A549 (cell line): ENCODE results near the gene SSX2IP. TPM values are rescaled to one million over a fixed set of nuclear protein-coding genes. Genes with fewer than 3 reads are reported as not detected.

ENCODE experiments used
- ATAC-seq, 2 experiments: fragments of 200-7000 bp in 1 of 2; fragments of >200 bp in 1 of 2; cut with Nextera tagmentation in 1 of 2; cut with Tn5 transposase in 1 of 2; 3 replicates each; pipeline versions ENCODE4 v1.8.0 to v1.9.1; 2018 to 2020; ENCODE audit warnings: mild to moderate bottlenecking in 1 of 2, moderate library complexity in 1 of 2
- CTCF ChIA-PET: fragments of 300-600 bp; sonication (Branson Sonifier 250); formaldehyde crosslinking; extraction: SDS; loops from one replicate; lab custom pipeline; 2021; ENCODE audit warnings: antibody characterized with exemption, inconsistent platforms; lab: Yijun Ruan, JAX
- POLR2A ChIA-PET: fragments of 350-600 bp; formaldehyde crosslinking; extraction: SDS; loops from one replicate; lab custom pipeline; 2021; ENCODE audit warnings: antibody characterized with exemption, inconsistent platforms; lab: Yijun Ruan, JAX
- DNase-seq, 2 experiments: peaks; one replicate each; pipeline versions ENCODE4 v3.0.0 to v3.0.0-alpha.2; 2011 to 2016; ENCODE audit warnings: low read depth in 1 of 2, low spot score in 1 of 2
- FAIRE-seq: peaks from 2 replicates; lab custom pipeline; 2011; peaks lifted over from hg19 to GRCh38; lab: Jason Lieb, UNC
- H3K27ac ChIP-seq, 2 experiments: fragments of >200 bp; sonication (Bioruptor Twin); formaldehyde crosslinking; 3 replicates each; pipeline ENCODE4 v1.5.1; 2016 to 2017
- H3K4me1 ChIP-seq: fragments of >200 bp; sonication (Bioruptor Twin); formaldehyde crosslinking; 3 replicates; pipeline ENCODE4 v1.6.1; 2016
- H3K4me2 ChIP-seq: fragments of >200 bp; sonication (Bioruptor Twin); formaldehyde crosslinking; 3 replicates; pipeline ENCODE4 v1.6.1; 2016
- H3K4me3 ChIP-seq: fragments of >200 bp; sonication (Bioruptor Twin); formaldehyde crosslinking; 3 replicates; pipeline ENCODE4 v1.5.1; 2016
- H3K9me3 ChIP-seq: fragments of >200 bp; sonication (Bioruptor Twin); formaldehyde crosslinking; 3 replicates; pipeline ENCODE4 v1.6.1; 2016
- EHF ChIP-seq: fragments of 250-450 bp; sonication (Bioruptor Pico); IDR thresholded peaks from 2 replicates; pipeline ENCODE4 v1.5.0; 2020; ENCODE audit warnings: mild to moderate bottlenecking
- FOSB ChIP-seq: fragments of 250-450 bp; sonication (Bioruptor Pico); IDR thresholded peaks from 2 replicates; pipeline ENCODE4 v1.5.0; 2020; ENCODE audit warnings: mild to moderate bottlenecking, moderate library complexity
- FOSL2 ChIP-seq, 2 experiments: fragments of 450-650 bp in 1 of 2; fragments of >200 bp in 1 of 2; sonication (Bioruptor Twin) in 1 of 2; formaldehyde crosslinking; IDR thresholded peaks; 2 replicates each; pipeline versions ENCODE4 v1.5.0 to v1.6.1; 2016 to 2020; ENCODE audit warnings: mild to moderate bottlenecking in 1 of 2, moderate library complexity in 1 of 2
- HDAC2 ChIP-seq: fragments of 200-600 bp; sonication (generic); IDR thresholded peaks from 2 replicates; pipeline ENCODE4 v1.6.1; 2016
- HEYL ChIP-seq: fragments of 250-450 bp; sonication (Bioruptor Pico); IDR thresholded peaks from 2 replicates; pipeline ENCODE4 v1.8.0; 2021; ENCODE audit warnings: mild to moderate bottlenecking, moderate library complexity
- HOXA7 ChIP-seq: fragments of 250-450 bp; sonication (Bioruptor Pico); IDR thresholded peaks from 2 replicates; pipeline ENCODE4 v1.5.0; 2020; ENCODE audit warnings: mild to moderate bottlenecking, moderate library complexity
- HOXB5 ChIP-seq: fragments of 250-450 bp; sonication (Bioruptor Pico); IDR thresholded peaks from 2 replicates; pipeline ENCODE4 v1.5.0; 2020; ENCODE audit warnings: mild to moderate bottlenecking, moderate library complexity
- JUN ChIP-seq, 2 experiments: fragments of >200 bp; sonication (Bioruptor Twin); formaldehyde crosslinking; IDR thresholded peaks; 2 replicates in 1 of 2; 3 replicates in 1 of 2; pipeline ENCODE4 v1.6.1; 2016 to 2017
- MYC ChIP-seq: IDR thresholded peaks from 2 replicates; pipeline ENCODE4 v1.6.1; 2012; ENCODE audit warnings: mild to moderate bottlenecking, inconsistent platforms, low read length, improper control_type of control experiment, borderline replicate concordance
- NR3C1 ChIP-seq: fragments of >200 bp; sonication (Bioruptor Twin); formaldehyde crosslinking; IDR thresholded peaks from 3 replicates; pipeline ENCODE4 v1.6.1; 2017
- RCOR1 ChIP-seq: fragments of 150-350 bp; IDR thresholded peaks from 2 replicates; pipeline ENCODE4 v1.6.1; 2014; ENCODE audit warnings: antibody characterized with exemption, low read length, low read depth
- RNF2 ChIP-seq: fragments of 200-600 bp; sonication (generic); IDR thresholded peaks from 2 replicates; pipeline ENCODE4 v1.6.1; 2016; ENCODE audit warnings: low read depth, mild to moderate bottlenecking, antibody characterized with exemption, moderate library complexity, borderline replicate concordance
- SMC3 ChIP-seq: fragments of >200 bp; sonication (Bioruptor Twin); formaldehyde crosslinking; IDR thresholded peaks from 3 replicates; pipeline ENCODE4 v1.6.1; 2018; ENCODE audit warnings: inconsistent platforms
- TFCP2L1 ChIP-seq: fragments of 250-450 bp; sonication (Bioruptor Pico); IDR thresholded peaks from 2 replicates; pipeline ENCODE4 v1.5.0; 2021; ENCODE audit warnings: mild to moderate bottlenecking
- ZC3H11A ChIP-seq: fragments of 450-650 bp; IDR thresholded peaks from 2 replicates; pipeline ENCODE4 v1.6.1; 2014; ENCODE audit warnings: antibody characterized with exemption, mild to moderate bottlenecking
- ZFP36 ChIP-seq: fragments of 450-650 bp; IDR thresholded peaks from 2 replicates; pipeline ENCODE4 v1.6.1; 2014; ENCODE audit warnings: borderline replicate concordance; ENCODE audit not compliant: partially characterized antibody
- ZNF302 ChIP-seq: fragments of 250-450 bp; sonication (Bioruptor Pico); IDR thresholded peaks from 2 replicates; pipeline ENCODE4 v1.9.0; 2021; ENCODE audit warnings: inconsistent platforms, mild to moderate bottlenecking, moderate library complexity
- ZSCAN20 ChIP-seq: fragments of 250-450 bp; sonication (Bioruptor Pico); IDR thresholded peaks from 2 replicates; pipeline ENCODE4 v1.8.0; 2022; ENCODE audit warnings: mild to moderate bottlenecking, moderate library complexity
- WGBS: methylation state at CpG from one replicate; pipeline ENCODE4 v1.1.6; 2017; ENCODE audit errors: missing lambda C conversion rate; 5-methylcytosine and 5-hydroxymethylcytosine counted together
- polyA plus RNA-seq, 4 experiments: library from polyadenylated mRNA; depleted of rRNA in 3 of 4; stranded (reverse); fragments of >200 nt; fragmentation: RNase III in 1 of 4; extraction: RNeasy Plus Mini Kit Qiagen cat#74134 plus additional on column Dnase treatment in 1 of 4; gene quantifications; 2 replicates in 3 of 4; 3 replicates in 1 of 4; pipeline ENCODE4 v1.2.3, GENCODE V29; 2011 to 2017
- TF ChIP-seq, protein P1 (sequence below): fragments of 450-650 bp; IDR thresholded peaks from 2 replicates; pipeline ENCODE4 v1.6.1; 2014; ENCODE audit warnings: antibody characterized with exemption
- TF ChIP-seq, protein P2 (sequence below): IDR thresholded peaks from 2 replicates; pipeline ENCODE4 v1.6.1; 2012
- TF ChIP-seq, protein P3 (sequence below): IDR thresholded peaks from 2 replicates; pipeline ENCODE4 v1.6.1; 2012
- TF ChIP-seq, protein P4 (sequence below): fragments of 200-600 bp; sonication (generic); IDR thresholded peaks from 2 replicates; pipeline ENCODE4 v1.6.1; 2016; ENCODE audit warnings: antibody characterized with exemption, mild to moderate bottlenecking, moderate library complexity
- TF ChIP-seq, protein P5 (sequence below): fragments of 250-450 bp; sonication (Bioruptor Pico); IDR thresholded peaks from 2 replicates; pipeline ENCODE4 v1.5.0; 2021; ENCODE audit warnings: mild to moderate bottlenecking, moderate library complexity, borderline replicate concordance
- TF ChIP-seq, protein P6 (sequence below): fragments of >200 bp; sonication (Bioruptor Twin); formaldehyde crosslinking; IDR thresholded peaks from 3 replicates; pipeline ENCODE4 v1.6.1; 2016

SSX2IP gene
- polyA plus RNA-seq, 2 of the 4 experiments (the other 2 are of a cell fraction), result 15.2 to 20.6 TPM

DNA sequence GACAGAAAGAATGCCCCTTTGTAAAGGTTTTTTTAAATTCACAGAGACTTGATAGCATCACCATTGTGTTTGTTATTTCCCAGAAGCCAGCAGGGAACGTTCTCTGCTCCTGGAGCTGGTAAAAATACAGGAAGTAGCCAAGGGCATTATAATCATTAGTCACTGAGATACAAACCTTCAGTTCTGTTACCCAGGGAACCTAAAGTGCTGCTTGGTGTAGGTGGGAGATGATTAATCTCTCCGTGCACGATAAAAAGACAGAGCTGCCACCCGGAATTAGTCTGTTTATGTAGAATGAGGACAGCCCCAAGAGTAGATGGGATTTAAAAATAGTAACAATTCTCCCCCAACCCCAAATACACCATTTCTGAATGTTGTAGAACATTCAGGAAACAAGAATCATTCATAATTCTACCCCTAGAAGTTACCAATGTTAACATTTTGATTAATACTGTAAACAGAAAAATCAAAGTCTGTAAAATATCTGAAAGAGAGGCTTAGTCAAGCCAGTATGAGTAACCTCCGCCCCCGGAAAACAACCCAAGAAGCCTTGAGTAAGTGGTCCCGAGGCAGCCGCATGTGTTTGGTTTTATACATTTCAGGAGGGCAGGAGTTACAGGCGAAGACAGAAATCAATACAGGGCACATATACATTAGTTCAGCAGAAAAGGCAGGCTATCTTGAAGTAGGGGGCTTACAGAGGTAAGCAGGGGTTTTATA lies 70.7 kb downstream of the SSX2IP start:
- Histone ChIP-seq H3K27ac (peak overlapping the region in 1 of 2 experiments; percentile 19; a peak in 1 of 6 replicates), H3K4me2 (peak overlapping the region; percentile 74), H3K4me1 (peaks cover 12% of the 10 kb centered on the region; the same call in 1 of the 3 replicates), H3K9me3 (peaks cover under 1% of the 10 kb centered on the region; the same call in 1 of the 3 replicates), H3K4me3 (no peak overlapping the region)
- ATAC-seq (no peak), FAIRE-seq (no peak), DNase-seq (peak; percentile 19 to 31)
- no peak for TF ChIP-seq RCOR1
- TF ChIP-seq ZFP36, result no peak
- TF ChIP-seq SMC3, result no peak
- TF ChIP-seq, protein P1, sequence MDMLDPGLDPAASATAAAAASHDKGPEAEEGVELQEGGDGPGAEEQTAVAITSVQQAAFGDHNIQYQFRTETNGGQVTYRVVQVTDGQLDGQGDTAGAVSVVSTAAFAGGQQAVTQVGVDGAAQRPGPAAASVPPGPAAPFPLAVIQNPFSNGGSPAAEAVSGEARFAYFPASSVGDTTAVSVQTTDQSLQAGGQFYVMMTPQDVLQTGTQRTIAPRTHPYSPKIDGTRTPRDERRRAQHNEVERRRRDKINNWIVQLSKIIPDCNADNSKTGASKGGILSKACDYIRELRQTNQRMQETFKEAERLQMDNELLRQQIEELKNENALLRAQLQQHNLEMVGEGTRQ, result no peak
- no peak for TF ChIP-seq HEYL
- no peak for TF ChIP-seq FOSL2 (IDR thresholded peaks at IDR 0.05)
- TF ChIP-seq FOSL2 (CRISPR knock-in tag; IDR thresholded peaks at IDR 0.05), result no peak
- 46% methylated on average over 9 of the region's 9 CpGs for WGBS
- CTCF ChIA-PET, result interaction anchor here (0.8 to 2.2 kb wide), 18 partner anchors 7 to 185 kb away, joined by 3 to 15 read pairs (median 4); partner anchors contain the start of genes GNG5 and SPATA1
- POLR2A ChIA-PET, result interaction anchor here (1.3 to 2.9 kb wide), 2 partner anchors 46 to 114 kb away, joined by 5 to 23 read pairs; partner anchors contain the start of genes CTBS, GNG5 and SPATA1

DNA sequence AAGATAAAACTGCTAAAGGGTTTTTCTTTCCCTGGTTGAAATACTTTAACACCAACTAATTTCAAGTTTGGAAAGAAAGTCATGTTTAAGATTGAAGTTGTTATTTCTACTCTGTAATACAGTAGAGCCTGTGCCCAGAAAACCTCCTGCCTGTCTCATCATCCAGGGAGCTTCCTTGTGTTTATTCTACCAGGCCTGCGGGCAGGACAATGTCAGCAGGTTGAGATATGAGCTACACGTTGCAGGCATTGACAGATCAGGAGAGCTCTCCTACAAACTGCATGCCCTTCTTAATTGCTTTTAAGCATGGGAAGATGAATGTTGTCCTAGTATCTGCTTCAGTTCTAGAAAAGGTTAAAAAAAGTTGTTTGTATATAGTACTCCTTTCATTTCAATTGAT lies 72.9 kb downstream of the SSX2IP start:
- peaks cover 12% of the 10 kb centered on the region; the same call in 1 of the 3 replicates for H3K4me1 ChIP-seq
- peaks cover 5% of the 10 kb centered on the region; the same call in 2 of the 3 replicates for H3K9me3 ChIP-seq
- ChIA-PET CTCF (interaction anchor here (0.6 kb wide), 1 partner anchor 70 kb away, joined by 3 read pairs; no protein-coding TSS in a partner anchor), POLR2A (no interaction called here)
- H3K27ac ChIP-seq, result no peak overlapping the region
- ATAC-seq, result no peak
- WGBS, result 59% methylated on average over 2 of the region's 2 CpGs
- no peak overlapping the region for H3K4me3 ChIP-seq
- DNase-seq, result no peak
- H3K4me2 ChIP-seq, result no peak overlapping the region
- TF ChIP-seq, protein P2, sequence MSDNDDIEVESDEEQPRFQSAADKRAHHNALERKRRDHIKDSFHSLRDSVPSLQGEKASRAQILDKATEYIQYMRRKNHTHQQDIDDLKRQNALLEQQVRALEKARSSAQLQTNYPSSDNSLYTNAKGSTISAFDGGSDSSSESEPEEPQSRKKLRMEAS, result no peak
- TF ChIP-seq FOSB (CRISPR knock-in tag) (no peak), TFCP2L1 (no peak), JUN (IDR thresholded peaks at IDR 0.05) (no peak), NR3C1 (no peak), HOXA7 (no peak), EHF (CRISPR knock-in tag) (no peak), ZSCAN20 (CRISPR knock-in tag) (no peak)
- TF ChIP-seq, protein P3, sequence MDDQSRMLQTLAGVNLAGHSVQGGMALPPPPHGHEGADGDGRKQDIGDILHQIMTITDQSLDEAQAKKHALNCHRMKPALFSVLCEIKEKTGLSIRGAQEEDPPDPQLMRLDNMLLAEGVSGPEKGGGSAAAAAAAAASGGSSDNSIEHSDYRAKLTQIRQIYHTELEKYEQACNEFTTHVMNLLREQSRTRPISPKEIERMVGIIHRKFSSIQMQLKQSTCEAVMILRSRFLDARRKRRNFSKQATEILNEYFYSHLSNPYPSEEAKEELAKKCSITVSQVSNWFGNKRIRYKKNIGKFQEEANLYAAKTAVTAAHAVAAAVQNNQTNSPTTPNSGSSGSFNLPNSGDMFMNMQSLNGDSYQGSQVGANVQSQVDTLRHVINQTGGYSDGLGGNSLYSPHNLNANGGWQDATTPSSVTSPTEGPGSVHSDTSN, result no peak
- TF ChIP-seq, protein P4, sequence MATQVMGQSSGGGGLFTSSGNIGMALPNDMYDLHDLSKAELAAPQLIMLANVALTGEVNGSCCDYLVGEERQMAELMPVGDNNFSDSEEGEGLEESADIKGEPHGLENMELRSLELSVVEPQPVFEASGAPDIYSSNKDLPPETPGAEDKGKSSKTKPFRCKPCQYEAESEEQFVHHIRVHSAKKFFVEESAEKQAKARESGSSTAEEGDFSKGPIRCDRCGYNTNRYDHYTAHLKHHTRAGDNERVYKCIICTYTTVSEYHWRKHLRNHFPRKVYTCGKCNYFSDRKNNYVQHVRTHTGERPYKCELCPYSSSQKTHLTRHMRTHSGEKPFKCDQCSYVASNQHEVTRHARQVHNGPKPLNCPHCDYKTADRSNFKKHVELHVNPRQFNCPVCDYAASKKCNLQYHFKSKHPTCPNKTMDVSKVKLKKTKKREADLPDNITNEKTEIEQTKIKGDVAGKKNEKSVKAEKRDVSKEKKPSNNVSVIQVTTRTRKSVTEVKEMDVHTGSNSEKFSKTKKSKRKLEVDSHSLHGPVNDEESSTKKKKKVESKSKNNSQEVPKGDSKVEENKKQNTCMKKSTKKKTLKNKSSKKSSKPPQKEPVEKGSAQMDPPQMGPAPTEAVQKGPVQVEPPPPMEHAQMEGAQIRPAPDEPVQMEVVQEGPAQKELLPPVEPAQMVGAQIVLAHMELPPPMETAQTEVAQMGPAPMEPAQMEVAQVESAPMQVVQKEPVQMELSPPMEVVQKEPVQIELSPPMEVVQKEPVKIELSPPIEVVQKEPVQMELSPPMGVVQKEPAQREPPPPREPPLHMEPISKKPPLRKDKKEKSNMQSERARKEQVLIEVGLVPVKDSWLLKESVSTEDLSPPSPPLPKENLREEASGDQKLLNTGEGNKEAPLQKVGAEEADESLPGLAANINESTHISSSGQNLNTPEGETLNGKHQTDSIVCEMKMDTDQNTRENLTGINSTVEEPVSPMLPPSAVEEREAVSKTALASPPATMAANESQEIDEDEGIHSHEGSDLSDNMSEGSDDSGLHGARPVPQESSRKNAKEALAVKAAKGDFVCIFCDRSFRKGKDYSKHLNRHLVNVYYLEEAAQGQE, result no peak
- FAIRE-seq, result no peak

DNA sequence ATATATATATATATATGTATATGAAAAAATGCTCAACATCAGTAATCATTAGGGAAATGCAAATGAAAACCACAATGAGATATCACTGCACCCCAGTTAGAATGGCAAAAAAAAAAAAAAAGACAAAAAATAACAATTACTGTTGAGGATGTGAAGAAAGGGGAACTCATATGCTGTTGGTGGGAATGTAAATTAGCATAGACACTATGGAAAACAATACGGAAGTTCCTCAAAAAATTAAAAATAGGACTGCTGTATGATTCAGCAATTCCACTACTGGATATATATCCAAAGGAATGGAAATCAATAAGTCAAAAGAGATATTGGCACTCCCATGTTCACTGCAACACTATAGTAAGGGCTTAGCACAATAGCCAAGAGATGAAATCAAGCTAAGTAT lies 74.5 kb downstream of the SSX2IP start:
- POLR2A ChIA-PET, result no interaction called here
- CTCF ChIA-PET, result no interaction called here
- no peak for DNase-seq
- H3K27ac ChIP-seq, result no peak overlapping the region
- 71% methylated on average over 1 of the region's 1 CpG for WGBS
- H3K4me1 ChIP-seq, result peaks cover 12% of the 10 kb centered on the region; the same call in 1 of the 3 replicates
- peaks cover 5% of the 10 kb centered on the region; the same call in 2 of the 3 replicates for H3K9me3 ChIP-seq
- no peak overlapping the region for H3K4me2 ChIP-seq
- no peak overlapping the region for H3K4me3 ChIP-seq
- FAIRE-seq, result no peak
- ATAC-seq, result no peak
- TF ChIP-seq MYC (no peak), ZNF302 (CRISPR knock-in tag) (no peak), ZC3H11A (no peak), HDAC2 (no peak), JUN (IDR thresholded peaks at IDR 0.05) (no peak), ZSCAN20 (CRISPR knock-in tag) (no peak), HOXB5 (CRISPR knock-in tag) (no peak), RNF2 (no peak)
- TF ChIP-seq, protein P5, sequence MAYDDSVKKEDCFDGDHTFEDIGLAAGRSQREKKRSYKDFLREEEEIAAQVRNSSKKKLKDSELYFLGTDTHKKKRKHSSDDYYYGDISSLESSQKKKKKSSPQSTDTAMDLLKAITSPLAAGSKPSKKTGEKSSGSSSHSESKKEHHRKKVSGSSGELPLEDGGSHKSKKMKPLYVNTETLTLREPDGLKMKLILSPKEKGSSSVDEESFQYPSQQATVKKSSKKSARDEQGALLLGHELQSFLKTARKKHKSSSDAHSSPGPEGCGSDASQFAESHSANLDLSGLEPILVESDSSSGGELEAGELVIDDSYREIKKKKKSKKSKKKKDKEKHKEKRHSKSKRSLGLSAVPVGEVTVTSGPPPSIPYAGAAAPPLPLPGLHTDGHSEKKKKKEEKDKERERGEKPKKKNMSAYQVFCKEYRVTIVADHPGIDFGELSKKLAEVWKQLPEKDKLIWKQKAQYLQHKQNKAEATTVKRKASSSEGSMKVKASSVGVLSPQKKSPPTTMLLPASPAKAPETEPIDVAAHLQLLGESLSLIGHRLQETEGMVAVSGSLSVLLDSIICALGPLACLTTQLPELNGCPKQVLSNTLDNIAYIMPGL (CRISPR knock-in tag), result no peak
- TF ChIP-seq, protein P6, sequence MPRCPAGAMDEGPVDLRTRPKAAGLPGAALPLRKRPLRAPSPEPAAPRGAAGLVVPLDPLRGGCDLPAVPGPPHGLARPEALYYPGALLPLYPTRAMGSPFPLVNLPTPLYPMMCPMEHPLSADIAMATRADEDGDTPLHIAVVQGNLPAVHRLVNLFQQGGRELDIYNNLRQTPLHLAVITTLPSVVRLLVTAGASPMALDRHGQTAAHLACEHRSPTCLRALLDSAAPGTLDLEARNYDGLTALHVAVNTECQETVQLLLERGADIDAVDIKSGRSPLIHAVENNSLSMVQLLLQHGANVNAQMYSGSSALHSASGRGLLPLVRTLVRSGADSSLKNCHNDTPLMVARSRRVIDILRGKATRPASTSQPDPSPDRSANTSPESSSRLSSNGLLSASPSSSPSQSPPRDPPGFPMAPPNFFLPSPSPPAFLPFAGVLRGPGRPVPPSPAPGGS, result no peak
